GM18873 (cell line): ENCODE results near the gene FAM110A.
"Not testable (repeated sequence)": the region's sequence is repeated elsewhere in the genome, so short reads cannot be mapped to it uniquely, and the experiment has no call there.

Source experiments
- ATAC-seq: cut with Tn5 transposase; IDR thresholded peaks from one replicate; pipeline ENCODE4 v1.9.1; 2021; ENCODE audit warnings: mild to moderate bottlenecking, moderate library complexity, moderate number of reproducible peaks; ENCODE audit not compliant: unreplicated experiment, low FRiP score

The FAM110A gene

DNA sequence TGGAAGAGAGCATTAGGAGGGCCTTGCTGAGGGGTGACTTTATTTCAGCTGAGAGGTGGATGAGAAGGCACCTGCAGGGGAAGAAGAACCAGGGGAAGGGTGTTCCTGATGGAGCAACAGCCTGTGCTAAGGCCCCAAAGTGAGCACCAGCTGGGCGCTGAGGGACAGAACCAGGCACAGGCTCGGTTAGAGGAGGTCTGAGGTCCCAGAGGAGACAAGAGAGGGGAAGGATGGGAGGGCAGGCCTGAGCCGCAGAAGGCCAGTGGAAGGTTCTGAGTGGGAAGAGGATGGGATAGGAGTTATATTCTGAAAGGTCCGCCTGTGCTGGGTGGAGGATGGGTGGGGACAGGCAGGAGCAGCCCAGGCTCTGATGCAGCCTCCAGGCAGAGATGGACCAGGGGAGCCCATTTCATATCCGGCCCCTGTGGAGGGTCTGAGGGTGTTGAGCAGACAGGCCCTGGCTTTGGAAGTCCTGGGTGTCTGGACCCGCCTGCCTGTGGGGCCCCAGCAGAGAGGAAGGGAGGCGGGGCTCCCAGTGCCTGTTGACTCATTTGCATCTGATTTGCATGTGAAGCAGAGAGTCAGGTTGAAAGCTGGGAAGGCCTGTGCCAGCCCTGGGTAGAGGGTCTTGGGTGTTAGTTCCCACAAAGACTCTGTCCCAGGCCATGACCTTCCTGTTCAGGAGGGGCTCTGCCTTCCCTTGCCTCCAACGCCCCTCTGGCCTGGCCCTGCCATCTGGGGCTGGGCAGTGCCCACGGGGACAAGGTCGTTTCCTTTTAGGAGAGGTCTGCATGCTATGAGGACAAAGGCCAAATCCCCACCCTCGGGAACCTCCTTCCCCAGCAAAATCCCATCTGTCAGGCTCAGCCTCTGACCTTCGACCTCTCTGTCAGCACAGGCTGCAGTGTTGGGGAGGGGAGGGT, 10.6 kb upstream of the FAM110A start:
- no peak for ATAC-seq

- no peak for ATAC-seq
Observed at GRCh38 chr20:823574-823902, 10.0 kb upstream of the FAM110A start.

DNA sequence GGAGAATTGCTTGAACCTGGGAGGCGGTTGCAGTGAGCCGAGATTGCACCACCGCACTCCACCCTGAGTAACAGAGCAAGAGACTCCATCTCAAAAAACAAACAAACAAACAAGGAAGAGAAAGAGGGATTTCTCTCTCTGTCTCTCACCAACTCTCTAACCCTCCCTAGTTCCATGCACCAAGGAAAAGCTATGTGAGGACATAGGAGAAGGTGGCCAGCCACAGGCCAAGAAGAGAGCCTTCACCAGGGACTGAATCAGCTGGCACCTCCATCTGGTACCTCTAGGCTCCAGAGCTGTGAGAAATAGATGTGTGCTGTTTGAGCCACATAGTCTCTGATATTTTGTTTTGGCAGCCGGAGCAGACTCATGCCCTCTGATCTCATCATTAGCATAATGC, 9.0 kb upstream of the FAM110A start:
- ATAC-seq = no peak

GRCh38 chr20:824916-825315, 8.6 kb upstream of the FAM110A start:
- no peak for ATAC-seq

DNA sequence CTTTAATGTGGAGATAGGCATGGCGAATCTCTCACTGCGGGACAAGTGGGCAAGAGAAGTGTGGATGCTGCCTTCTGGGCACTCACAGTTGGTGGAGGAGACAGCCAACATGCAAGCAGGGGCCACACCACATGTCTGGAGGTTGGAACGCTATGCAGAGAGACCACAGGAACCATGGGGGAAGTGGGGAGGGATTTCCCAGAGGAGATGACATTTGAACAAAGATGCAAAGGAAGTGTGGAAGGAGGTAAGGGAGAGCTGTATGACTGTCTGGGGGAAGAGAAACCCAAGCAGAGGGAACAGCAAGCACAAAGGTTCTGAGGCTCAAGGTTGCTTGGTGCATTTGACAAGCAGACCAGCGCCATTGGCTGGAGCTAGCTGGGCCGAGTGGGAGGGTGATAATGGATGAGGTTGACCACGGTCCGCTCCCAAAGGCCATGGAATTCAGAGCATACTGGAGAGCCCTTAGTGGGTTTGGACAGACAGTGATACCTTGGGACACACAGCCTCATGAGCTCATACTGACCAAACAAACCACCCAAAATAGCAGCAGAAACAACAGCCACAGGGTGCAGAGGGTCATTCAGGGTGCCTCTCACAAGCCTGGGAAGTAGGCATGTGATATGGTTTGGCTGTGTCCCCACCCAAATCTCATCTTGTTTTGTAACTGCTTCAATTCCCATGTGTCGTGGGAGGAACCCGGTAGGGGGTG, 7.6 kb upstream of the FAM110A start:
- no peak for ATAC-seq

GRCh38 chr20:826695-827323, 6.7 kb upstream of the FAM110A start:
- ATAC-seq = no peak

DNA sequence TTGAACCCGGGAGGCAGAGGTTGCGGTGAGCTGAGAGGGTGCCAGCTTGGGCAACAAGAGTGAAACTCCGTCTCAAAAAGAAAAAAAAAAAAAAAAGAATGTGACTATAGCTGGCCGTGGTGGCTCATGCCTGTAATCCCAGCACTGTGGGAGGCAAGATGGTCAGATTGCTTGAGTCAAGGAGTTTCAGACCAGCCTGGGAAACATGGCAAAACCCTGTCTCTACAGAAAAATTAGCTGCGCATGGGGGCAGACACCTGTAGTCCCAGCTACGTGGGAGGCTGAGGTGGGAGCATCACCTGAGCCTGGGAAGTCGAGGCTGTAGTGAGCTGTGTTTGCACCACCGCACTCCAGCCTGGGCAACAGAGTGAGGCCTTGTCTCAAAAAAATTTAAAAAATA, 5.5 kb upstream of the FAM110A start:
- not testable (repeated sequence) for ATAC-seq

- no peak for ATAC-seq
Observed at GRCh38 chr20:828987-829386, 4.5 kb upstream of the FAM110A start.

DNA sequence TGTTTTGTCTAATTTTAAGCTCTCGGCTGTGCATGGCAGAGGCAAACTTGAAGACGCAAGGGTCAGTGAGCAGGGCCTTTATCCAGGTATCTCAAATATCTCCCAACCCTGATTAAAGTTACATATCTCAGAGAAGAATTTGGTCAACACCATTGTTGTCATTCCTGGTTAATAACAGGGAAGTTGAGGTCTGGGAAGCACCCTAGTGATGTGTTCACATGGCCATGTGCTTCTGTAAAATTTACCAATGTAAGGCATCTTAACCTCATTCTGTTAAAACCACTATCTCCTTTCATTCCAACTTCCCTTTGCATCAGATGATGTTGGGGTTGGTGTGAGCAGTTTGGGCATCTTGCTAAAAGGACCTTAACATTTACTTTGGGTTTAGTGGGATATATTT, 4.0 kb upstream of the FAM110A start:
- ATAC-seq = no peak

DNA sequence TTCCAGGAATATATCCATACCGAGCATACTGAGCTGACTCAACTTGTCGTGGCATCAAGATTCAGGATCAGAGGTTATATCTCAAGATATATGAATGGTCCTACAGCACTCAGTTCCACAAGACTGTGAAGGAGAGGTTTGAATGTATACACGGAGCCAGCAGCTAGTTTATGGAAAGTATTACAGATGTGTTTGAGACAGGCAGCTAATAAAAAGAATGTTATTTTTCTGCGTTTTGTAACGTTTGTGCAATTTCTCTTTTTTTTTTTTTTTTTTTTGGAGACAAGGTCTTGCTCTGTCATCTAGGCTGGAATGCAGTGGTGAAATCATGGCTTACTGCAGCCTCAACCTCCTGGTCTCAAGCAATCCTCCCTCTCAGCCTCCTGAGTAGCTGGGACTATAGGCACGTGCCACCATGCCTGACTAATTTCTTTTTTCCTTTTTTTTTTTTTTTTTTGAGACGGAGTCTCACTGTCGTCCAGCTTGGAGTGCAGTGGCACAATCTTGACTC, 3.4 kb upstream of the FAM110A start:
- no peak for ATAC-seq

GRCh38 chr20:831251-831650, 2.3 kb upstream of the FAM110A start:
- ATAC-seq = no peak

- no peak for ATAC-seq
Observed at GRCh38 chr20:831956-832355, 1.6 kb upstream of the FAM110A start.

DNA sequence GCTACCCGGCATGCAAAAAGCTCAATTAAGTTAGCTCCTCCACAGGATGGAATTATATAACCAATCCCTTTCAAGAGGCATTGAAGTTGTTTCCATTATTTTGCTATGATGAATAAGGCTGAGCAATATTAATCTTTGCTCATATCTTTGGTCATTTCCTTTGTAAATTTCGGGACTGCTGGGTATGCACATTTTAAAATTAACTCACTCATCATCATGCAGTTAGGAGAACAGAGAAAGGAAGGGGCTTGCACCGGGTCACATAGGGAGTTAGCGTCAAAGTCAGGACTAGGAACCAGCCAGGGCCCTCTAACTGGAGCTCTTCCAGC, 430 bp upstream of the FAM110A start:
- no peak for ATAC-seq

DNA sequence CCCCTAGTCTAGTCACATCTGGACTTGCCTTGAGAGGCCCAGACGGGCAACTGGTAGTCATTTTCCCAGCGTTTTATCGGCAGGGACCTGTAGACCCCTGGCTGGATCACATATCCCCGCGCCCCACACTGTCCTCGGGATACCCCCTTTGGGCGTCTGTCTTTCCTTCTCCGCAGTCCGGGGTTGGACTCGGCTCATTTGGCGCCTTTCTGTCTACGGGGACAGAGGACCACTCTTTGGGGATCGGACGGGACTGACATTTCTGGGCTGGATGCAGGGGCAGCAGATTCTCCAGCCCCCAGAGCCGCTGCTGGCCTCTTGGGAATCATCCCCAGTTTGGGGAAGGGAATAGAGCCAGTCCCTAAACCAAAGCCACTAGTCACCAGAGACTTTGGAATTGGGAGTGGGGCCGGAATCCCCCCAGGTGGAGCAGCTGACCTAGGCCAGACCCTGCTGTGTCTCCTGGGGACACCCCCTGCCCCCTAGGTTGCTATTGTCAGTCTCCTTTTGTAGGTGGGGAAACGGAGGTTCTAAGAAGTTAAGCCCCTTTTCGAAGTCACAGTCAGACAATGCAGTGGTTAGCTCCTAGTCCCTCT, 734 bp downstream of the FAM110A start:
- no peak for ATAC-seq

DNA sequence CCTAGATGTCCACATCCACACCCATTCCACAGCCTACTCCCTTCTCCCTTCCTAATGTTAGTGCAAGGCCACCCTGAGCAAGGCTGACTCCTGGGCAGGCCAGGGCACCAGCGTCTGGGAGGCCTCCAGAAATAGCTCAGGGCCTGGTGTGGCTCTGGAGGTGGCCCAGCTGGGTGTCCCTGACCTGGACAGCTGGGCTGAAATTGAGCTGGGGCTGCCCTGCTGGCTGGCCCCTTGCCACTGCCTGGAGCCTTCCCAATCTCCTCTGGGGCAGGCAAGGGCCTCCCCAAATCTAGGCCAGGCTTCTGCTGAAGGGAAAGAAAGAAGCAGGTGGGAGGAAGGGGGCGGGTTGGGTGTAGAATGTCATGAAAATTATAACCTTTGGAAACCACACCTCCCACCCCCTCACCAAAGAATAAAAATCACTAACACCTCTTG, 2.1 kb downstream of the FAM110A start:
- no peak for ATAC-seq

- ATAC-seq = no peak
Observed at GRCh38 chr20:836190-836589, 2.7 kb downstream of the FAM110A start.

DNA sequence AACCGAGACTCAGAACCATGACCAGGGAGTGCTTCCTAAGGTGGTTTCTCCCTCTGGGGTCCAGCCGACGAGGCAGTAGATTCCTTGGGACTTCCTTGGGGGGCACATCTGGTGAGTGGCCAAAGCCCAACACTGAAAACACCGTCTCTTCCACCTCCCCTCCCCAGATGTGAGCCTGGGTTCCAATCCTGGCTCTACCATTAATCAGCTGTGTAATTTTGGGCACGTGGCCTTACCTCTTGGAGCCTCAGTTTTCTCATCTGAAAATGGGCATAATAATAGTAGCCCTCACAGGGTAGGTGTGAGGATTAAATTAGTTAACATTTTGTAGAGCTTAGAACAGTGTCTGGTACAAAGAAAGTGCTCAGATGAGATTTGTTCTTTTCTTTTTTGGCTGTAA, 5.5 kb downstream of the FAM110A start:
- ATAC-seq = no peak

DNA sequence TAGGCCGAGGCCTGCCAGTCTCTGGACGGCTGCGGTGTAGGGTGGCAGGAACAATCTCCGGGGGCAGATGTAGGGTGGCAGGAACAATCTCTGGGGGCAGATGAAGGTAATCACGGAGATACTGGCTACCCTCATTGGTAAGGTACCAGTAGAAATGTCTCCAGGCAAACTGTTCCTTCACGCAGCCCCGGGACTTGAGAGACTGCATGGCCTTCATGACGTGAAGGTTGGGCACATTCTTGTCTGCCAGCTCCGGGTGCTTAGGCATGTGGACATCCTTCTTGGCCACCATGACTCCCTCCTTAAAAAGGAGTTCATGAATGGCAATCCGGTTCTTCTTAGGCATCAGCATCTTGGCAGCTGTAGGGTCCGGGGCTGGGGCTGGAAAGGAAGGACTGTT, 6.1 kb downstream of the FAM110A start:
- ATAC-seq = no peak

DNA sequence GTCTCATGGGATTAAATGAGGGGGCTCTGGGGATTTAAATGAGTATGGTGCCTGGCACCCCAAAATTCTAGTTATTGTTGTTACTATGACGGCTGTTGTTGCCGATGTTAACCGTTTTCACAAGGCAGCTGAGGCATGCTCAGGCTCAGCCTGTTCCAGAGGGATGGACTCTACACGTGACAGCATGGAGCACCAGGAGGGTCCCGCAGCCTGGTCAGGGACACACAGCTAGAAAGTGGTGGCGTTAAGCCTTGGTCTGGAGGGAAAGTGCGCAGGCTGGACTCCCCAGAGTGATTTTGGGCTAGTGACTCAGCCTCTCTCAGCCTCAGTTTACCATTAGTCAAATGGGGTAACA, 7.0 kb downstream of the FAM110A start:
- ATAC-seq = no peak

DNA sequence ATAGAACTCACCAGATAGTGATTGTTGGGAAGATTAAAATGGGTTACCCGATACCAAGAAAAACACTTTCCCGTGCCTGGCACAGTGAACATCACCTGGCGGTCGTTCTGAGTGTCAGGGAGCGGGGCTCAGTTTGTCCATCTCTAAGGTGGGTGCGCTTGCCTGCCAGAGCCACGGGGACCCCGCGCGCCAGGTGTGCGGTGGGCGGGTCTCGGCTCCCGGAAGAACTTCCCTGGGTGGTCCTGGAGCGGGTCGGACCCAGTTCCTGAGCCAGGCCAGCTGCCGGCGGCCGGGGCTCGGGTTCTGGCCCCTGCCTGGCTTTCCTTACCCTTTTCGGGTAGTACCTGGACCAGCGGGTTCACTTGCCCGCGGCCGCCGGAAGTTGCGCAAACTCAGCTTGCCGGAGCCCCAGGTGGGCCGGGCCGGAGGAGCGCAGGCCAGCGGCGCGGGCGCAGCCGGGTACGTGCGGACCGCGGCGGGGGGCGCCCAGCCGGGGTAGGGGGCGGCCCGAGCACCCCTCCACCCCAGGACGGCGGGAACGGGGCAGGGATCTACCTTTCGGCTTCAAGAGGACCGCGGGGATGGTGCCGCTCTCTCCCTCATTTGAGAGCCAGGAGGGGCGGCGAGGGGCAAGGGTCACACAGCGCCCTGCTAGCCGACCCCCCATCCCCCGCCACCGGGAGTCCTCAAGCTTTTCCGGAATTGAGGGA, 7.5 kb downstream of the FAM110A start:
- ATAC-seq = no peak
